NOMO-1 (cell line): ENCODE results near the gene CLTRN.
"Not testable (repeated sequence)": the region's sequence is repeated elsewhere in the genome, so short reads cannot be mapped to it uniquely, and the experiment has no call there.

ENCODE experiments used
- DNase-seq, 2 experiments: peaks; one replicate each; lab custom pipeline; 2025; ENCODE audit not compliant: unreplicated experiment in 2 of 2; lab: John Stamatoyannopoulos, UW

Gene CLTRN, protein sequence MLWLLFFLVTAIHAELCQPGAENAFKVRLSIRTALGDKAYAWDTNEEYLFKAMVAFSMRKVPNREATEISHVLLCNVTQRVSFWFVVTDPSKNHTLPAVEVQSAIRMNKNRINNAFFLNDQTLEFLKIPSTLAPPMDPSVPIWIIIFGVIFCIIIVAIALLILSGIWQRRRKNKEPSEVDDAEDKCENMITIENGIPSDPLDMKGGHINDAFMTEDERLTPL

DNA sequence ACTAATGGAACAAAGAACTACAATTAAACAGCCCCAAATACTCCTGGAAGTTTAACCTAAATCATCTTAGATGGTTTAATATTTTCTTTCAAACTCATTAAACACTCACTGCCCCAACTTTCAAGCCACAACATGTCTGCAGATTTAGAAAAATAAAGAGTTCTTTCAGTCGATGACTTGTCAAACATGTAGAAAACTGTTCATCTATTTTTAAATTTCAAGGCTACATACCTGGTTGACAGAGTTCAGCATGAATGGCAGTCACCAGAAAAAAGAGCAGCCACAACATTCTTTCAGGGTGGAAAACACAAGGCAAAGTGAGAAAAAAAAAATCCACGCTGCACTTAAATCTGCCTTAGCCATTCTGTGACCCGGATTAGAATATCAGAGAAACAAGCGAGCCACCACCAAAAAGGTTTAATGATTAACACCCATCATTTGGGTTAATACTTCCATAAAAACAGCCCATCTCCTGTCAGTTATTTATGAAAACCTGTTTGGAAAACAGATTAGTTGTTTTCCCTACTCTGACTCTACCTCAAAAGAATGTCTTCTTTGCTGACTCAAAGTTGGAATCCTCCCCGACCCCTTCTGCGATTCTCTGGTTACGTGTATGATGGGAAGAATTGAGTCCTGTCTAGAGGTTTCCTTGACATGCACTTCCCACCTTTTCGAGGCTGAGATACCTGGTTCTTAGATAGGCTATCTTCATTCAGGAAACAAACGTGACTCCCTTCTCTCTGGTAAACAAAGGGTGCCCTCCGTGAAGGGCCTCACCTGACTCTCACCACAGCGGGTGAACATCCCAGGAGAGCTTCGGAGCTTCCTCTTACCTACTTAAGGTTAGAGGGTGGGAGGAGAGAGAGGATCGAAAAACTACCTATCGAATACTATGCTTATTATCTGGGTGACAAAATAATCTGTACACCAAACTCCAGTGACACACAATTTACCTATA lies at the start of gene CLTRN:
Gene CLTRN, minus strand, starts transcription at position 319 of the 958 bp plus-strand sequence. Its CDS starts 30 bp downstream, at position 289.
- no peak for DNase-seq

DNA sequence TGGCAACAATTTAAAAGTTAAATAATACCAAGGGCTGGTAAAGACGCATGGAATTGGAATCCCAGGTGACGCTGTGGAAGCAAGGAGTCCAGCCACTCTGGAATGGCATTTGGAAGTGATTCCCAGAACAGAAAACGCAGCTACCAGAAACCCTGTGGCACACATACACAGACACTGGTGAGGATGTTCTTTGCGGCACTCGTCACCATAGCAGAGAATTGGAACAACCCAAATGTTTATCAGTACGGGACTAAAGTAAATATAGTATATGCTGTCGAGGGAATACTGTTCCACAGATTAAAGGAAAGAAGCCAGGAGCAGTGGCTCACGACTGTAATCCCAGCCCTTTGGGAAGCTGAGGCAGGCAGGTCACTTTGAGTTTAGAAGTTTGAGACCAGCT lies 39.7 kb upstream of the CLTRN start:
- not testable (repeated sequence) for DNase-seq

DNA sequence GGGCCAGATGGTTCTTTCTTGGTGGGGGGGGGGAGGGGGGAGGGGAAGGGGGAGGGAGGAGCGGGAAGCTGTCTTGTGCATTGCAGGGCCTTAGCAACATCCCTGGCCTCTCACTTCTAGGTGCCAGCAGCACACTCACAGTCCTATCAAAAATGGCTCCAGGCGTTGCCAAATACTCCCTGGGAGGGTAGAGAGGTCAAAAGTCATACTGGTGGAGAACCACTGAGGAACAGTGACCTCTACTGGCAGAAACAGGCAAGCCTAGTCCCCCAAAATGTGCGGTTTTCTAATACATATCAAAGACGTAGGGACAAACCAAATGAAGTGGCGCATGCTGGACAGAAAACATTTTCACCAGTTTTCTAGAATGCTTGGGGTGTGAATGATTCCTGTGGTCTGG lies 39.2 kb upstream of the CLTRN start:
- DNase-seq = not testable (repeated sequence)

DNA sequence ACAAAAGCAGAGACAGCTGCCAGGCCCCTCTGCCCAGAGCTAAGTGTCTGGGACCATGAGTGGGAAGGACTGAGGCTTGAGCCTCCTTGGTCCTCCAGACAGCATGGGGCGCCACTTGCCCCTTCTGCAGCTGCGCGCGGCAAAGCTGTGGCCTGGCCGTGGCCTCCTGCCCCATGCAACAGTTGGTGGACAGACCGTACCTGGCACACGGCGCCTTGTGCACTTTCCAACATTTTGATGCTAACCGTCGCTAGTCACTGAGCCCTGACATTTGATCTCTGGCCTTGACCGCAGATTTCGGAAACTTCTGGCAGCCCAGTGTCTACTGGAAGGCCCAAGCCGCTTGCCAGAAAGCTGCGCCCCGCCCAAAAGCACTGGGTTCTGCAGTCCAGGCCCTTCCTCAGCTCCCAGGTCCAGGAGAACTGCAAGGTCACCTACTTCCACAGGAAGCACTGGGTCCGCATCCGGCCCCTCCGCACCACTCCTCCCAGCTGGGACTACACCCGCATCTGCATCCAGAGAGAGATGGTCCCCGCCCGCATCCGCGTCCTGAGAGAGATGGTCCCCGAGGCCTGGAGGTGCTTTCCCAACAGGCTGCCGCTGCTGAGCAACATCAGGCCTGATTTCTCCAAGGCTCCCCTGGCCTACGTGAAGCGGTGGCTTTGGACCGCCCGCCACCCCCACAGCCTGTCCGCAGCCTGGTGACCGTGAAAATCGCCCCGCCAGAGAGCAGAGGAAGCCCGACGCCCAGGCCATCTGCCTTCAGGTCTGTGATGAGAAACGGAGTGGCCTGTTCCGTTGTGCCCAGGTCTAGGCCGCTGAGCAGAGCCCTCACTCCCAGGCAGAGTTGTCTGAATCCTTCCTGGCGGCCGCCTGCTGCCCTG lies 38.1 kb upstream of the CLTRN start:
- DNase-seq = no peak

DNA sequence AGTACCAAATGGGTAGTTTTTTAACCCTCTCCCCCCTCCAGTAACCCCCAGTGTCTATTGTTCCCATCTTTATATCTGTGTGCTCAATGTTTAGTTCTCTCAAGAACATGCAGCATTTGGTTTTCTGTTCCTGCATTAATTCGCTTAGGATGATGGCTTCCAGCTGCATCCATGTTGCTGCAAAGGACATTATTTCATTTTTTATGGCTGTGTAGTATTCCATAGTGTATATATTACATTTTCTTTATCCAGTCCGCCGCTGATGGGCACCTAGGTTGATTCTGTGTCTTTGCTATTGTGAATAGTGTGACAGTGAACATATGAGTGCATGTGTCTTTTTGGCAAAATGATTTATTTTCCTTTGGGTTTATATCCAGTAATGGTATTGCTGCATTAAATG lies 31.9 kb upstream of the CLTRN start:
- DNase-seq = no peak

DNA sequence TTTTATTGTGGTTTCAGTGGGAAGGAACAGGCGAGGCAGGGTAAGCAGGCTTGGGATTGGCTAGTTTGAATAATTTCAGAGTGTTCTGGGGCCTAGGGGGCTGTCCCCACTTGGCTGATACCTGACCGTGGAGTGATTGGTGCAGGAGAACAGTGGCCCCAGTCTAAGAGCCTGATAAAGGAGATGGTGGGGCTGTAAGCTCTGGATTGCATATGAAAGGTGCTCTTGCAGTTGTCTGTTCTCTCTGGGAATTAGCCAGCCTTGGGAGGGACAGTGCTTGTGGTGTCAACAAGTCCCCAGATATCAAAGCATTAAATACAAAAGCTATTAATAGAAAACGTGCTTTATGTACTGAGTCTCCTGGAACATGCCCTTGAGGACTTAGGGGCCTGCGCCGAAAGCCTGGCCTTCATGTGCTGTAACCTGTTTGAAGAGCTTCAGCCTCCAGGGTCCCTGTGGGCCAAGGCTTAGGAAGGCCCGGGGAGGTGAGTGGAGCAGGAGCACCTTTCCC lies 30.4 kb upstream of the CLTRN start:
- DNase-seq = no peak

DNA sequence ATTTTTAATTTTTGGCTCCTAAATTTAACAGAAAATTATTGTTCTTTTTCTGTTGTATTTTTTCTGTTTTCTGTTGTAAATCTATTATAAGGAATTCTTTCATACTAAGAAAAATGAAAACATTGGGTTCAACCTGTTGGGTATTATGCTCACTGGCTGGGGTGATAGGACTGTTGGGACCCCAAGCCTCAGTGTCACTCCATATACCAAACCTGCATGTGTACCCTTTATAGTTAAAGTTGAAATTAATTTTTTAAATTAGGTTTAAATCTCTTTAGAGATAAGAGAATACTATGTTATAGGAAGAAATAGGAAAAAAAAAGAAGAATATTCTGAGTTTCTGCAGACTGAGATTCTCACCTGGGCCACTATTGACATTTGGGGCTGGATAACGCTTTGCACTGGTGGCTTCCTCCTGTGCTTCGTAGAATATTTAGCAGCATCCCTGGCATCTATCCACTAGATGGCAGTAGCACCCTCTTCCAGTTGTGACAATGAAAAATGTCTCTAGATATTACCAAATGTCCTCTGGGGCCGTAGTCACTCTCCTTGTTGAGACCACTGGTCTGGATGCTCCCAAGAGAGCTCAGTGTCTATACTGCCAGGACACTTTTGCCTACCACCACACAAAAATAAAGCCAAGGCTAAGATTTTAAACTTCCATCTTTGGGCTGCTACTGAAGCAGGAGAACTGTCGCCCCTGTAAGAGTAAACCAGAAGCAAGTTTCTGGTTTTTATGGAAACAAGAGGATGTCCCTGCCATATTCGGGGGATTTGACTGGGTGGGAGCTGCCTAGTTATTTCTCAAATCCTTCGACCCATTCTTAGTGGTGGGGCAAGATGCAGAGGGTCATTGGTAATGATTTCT lies 22.4 kb upstream of the CLTRN start:
- peak; percentile 17 to 74 for DNase-seq

DNA sequence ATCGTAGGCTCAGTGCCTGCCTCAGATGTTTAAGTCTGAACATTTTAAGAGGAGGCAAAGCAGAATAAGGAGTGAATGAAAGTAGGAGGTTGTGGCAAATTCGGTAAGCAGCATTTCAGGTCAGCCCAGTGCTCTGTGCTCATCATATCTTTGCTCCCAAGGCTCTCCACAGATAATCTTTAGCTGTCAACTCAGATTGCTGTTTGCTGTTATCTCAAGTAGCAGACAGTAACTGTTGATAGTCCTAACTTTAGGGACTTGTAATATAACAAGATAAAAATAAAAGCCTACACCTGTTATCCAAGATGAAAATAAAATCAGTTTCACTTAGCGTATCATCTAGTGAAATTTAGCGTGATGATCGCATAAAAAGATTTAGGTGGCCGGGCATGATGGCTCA lies 18.6 kb upstream of the CLTRN start:
- DNase-seq = no peak

DNA sequence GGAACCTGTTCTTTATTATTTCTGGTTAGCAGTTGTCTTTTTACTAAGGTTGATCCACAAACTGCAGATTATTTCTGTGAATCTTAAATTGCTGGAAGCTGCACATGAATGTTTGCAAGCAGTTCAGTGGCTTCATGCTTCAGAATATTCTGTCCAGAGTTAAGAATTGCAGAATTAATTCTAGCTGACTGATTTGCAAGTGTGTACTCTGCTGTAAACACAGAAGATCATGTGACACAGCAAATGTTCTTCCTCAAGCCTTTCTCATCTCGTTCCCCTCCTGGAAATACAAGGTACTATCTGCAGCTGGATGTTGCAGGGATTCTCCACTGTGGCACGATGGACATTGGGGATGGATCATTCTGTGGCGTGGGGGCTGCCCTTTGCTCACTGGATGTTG lies 16.8 kb upstream of the CLTRN start:
- DNase-seq = no peak

DNA sequence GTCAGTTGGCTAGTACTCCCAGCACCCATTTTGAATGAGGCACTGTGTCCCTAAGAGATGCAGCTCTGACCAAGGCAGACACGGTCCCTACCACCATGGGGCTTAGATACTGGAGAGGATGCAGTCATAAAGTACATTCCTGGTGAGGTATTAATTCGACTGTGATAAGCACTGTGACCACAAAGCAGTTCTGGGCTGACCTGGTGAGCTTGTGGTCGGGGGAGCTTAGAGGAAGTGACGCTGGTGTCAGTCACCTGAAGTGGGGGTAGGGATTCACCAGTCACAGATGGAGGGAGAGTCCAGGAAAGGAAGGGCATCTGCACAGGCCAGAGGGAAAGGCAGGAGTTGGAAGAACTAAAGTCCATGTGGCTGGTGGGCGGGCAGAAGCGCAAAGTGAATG lies 15.8 kb upstream of the CLTRN start:
- peak in 1 of 2 experiments; percentile 14 for DNase-seq

DNA sequence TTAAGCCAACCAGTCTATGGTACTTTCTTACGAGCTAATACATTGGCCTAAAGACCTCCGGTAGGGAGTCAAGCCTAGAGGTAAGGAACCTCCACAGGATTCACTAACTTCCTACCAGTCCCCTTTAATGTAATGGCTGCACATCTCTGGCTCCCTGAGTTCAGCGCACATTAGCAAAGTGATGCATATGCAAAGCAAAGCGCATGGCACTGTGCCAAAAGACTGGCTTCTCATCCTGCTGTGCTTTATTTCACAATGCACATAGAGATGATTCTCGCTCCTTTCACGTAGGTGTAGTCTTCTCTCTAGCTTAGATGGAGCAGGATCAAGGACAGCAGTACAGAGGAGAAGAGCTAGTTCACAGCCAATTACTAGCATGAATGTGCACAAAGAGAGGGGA lies 14.6 kb upstream of the CLTRN start:
- no peak for DNase-seq

DNA sequence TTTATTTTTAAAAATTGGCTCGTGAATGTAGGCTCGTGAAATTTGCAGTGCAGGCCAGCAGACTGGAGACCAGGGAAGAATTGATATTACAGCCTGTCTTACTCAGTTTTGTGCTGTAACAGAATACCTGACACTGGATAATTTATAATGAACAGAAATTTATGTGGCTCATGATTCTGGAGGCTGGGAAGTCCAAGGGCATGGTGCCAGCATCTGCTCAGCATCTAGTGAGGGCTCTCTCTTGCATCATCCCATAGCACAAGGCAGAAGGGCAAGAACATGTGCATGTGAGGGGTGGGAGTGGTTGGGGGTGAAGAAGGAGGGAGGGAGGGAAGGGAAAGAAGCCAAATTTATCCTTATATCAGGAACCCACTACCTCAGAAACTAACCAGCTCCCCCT lies 13.7 kb upstream of the CLTRN start:
- DNase-seq = no peak

DNA sequence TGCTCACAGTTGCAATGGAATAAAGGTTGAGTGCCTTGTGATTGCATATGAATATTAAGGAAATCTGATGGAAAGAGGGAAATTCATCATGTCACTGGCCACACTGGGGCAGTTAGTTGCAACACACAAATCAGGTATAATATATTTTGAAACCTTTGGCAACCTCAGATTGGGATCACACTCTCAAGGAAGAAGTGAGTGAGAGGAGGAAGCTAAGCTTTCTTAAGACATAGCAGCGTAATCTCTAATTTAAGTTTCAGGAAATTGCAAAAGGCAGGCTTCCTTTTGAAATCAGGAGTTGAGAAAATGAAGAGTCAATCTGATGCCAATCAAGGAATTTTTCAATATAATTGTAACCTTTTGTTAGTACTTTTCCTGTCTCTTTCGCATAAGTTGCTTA lies 12.3 kb upstream of the CLTRN start:
- DNase-seq = peak; percentile 58 to 87

DNA sequence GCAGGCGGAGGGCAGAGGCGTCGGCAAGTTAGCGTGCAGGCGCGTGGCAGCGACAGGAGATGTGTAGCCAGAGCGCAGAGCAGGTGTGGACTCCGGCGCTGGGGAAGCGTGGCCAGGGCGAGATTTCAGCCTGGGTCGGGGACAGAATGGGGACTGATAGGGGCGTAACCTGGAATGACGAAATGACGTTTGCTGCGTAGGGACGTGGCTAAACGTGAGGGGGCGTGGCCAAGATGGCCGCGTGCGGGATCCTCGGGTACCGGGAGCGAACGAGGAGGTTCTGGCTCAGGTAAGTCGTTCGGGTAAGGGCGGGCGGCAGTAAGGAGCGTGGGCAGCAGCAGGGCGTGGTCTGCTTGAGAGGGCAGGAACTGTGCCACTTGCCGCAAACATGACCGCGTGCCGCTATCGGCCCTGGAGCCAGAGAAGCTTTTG lies 10.9 kb upstream of the CLTRN start:
- peak; percentile 88 to 92 for DNase-seq

DNA sequence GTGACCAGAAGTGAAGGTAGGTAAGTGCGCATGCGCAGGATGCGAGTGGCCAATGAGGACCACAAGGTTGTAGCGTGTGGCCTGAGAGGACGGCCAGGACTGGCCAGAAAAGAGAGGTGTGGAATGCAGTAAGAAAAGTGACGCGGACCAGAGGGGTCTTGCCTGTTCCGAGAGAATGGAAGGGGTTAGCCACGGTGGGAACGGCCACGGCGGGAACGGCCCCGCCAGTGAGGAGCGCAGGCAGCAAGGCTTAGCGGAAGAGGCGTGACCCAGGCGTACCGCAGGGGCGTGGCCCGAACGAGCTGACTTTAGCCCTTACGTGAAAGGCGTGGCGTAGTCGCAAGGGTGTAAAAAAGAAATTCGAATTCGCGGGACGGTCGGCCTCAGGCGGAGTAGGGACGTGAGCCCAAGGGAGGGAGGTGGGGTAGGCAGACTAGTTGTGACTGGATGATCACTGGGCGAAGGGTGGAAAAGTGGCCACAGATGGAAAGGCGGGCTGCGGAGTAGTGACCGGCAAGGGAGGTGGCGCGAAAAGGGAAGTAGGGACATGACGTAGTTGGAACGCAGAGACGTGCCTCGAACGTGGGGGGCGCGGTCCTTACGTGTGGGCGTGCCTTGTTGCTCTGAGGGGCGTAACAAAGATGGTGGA lies 10.4 kb upstream of the CLTRN start:
- peak; percentile 96 for DNase-seq

DNA sequence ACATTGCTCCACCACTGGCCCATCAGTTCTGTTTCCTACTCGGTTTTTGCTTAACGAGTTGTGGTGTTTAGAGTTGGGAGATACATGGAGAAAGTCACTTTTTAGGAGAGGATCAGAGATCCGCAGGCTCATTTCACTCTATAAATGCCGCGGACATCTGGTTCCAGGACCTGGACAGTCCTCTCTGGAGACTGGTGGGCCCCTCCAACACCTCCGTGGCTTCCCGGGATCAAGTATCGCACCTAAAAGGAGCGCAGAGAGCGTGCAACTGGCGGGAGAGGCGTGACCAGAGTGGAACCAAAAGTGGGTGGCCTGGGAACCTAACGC lies 9.9 kb upstream of the CLTRN start:
- DNase-seq = no peak

DNA sequence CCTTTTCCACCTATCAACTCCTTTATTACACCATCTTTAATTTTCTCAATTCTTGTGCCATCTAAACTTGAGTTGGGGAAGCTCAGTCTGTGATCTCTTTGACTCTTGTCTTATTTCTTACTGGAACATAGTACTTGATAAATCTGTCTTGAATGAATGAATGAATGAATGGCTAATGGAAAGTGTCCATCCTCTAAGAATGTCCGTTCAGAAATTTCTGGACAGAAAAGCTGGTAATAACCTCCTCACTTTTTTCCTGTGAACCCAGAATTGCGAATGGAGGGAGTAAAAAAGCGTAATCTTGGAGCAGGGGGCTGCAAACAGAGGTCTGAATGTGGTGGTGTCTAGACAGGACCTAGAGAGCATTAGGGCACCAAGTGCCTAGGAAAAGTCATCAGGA lies 9.4 kb upstream of the CLTRN start:
- DNase-seq = no peak

DNA sequence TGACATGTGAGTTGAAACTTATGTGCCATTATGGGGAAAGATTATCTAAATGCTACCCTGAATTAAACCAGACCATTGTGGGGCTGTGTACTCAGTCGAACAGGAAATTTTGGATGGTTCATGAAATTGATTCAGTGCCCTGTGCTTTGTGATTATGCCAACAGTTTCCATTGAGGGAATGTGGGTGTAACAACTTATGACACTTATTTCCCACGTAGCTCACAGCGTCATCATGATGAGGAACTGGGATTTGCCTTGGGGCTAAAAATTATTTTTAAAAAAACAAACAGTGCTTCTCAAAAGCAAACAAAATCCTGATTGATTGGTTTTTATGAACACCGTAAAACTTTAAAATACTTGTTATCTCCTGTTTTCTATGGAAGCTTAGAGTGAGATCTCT lies 8.3 kb upstream of the CLTRN start:
- DNase-seq = no peak

DNA sequence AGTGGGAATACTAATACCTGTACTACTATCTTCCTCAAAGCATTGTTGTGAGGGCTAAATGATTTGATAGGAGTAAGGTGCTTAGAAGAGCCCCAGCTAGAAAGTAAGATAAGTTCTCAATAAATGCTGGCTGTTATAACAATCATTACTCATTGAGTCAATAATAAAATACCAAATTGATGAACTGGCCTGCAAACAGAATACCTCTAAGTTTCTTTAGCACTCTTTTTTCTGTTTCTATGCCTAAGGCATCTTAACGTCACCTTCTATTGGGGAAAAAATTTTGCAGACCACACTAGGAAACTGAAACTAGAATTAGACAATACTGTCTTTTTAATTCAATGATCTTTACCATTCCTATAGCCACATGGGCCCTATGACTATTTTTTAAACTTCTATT lies 1.2 kb downstream of the CLTRN start:
- no peak for DNase-seq

DNA sequence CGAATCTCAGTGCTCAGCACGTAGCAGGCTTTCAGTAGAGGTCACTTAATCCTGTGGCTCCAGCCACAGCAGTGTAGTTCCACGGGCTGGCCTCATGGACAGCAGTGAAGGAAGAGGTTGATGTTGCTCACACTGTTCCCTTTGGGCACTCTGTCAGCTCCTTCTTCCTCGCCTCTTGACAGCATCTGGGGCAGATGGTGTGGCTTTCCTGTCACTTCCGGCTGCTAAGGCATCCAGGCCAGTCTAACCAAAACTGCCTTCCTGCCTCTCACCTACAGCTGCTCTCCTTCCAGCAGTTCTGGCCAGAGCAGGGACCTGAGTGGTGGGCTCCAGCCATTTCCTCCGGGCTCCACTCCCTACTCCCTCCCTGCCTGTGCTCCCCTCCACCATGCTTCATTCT lies 9.8 kb downstream of the CLTRN start:
- not testable (repeated sequence) for DNase-seq
